Ureter (tissue), 1 donor: ENCODE data around the gene UBXN2A. TPM values are rescaled to one million over a fixed set of nuclear protein-coding genes. Genes with fewer than 3 reads are reported as not detected.

Experiments
- DNase-seq: peaks from one replicate; pipeline ENCODE4 v3.0.0-alpha.2; 2020; ENCODE audit warnings: low spot score
- total RNA-seq: library from RNA; stranded (reverse); gene quantifications from one replicate; pipeline ENCODE4 v1.2.4, GENCODE V29; 2023
- donor health status: DM: yes; HTN: yes; CAD: no.

The UBXN2A gene
- total RNA-seq = 17.0 TPM

GRCh38 chr2:23939987-23940717, at the start of gene UBXN2A:
Gene UBXN2A, plus strand, starts transcription at chr2:23940463. Its CDS starts 17,852 bp downstream, at chr2:23958315.
- DNase-seq = peak; percentile 62

- DNase-seq = no peak
Measured at GRCh38 chr2:23900133-23900532, 40.1 kb upstream of the UBXN2A start.

DNA sequence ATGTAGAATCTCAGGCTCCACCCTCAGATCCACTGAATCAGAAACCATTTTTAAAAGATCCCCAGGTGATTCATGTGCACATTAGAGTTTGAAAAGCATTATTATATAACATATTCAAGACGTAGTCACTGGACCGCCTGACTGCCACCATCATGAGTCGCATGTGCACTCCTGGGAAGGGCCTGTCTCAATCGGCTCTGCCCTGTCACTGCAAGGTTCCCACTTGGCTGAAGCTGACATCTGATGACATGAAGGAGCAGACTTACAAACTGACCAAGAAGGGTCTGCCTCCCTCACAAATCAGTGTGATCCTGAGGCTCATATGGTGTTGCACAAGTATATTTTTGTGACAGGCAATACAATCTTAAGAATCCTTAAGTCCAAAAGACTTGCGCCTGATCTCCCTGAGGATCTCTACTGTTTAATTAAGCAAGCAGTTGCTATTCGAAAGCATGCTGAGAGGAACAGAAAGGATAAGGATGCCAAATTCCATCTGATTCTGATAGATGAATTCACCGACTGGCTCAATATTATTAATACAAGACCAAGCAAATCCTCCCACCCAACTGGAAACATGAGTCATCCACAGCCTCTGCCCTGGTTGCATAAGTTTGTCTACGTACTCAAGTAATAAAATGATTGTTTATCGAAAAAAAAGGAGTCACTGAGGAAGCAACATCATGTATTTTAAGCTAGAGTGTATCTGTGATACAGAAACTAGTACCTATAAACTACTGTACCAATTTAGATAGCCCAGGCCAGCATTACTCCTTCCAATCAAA, 39.5 kb upstream of the UBXN2A start:
- DNase-seq = no peak

- no peak for DNase-seq
Measured at GRCh38 chr2:23901966-23902846, 38.1 kb upstream of the UBXN2A start.

DNA sequence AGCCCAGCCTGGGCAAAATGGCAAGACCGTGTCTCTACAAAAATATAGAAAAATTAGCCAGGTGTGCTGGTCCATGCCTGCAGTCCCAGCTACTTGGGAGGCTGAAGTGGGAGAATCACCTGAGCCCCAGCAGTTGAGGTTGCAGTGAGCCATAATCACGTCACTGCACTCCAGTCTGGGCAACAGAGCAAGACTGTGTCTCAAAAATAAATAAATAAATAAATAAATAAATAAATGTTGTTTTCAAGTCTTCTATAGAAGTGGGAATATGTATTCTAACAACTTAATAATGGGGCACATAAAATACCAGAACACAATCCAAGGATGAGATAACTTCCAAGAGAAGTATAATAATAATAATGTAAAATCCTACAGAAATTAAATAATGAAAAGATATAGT, 37.2 kb upstream of the UBXN2A start:
- no peak for DNase-seq

DNA sequence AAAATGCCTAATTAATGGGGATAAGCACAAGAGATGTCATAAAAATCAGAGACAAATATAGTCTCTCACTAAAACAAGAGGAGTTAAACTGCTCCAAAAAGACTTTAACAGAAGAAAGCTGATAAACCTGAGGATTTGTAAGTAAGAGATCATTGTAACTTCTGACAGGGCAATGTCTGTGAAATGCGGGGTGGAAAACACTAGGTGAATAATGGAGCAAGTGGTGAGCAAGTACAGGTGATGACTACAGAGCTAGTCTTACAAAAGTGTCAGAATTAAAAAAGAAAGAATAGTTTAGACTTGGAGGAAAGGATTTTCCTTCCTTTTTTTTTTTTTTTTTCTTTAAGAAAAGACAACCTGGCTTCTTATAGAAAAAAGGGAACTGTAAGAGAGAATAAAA, 36.0 kb upstream of the UBXN2A start:
- DNase-seq = no peak

DNA sequence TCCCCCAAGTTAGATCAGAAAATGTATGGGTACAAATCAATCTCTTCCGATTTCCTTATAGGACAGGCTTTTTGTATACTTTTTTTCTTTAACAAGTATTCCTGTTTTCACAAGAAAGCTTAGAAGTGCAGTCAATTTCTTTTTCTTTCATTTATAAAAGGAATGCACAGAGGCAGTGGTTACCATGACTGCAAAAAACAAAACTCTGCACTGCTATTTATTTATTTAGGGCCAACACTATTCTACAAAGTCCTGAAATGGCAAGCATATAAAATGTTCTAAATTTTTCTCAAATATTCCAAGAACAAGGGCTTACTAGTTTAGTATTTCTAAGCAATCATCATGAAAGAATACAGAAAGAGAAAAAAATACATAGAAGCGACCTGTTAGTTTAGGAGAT, 35.6 kb upstream of the UBXN2A start:
- no peak for DNase-seq

GRCh38 chr2:23905155-23905554, 35.1 kb upstream of the UBXN2A start:
- DNase-seq = no peak

DNA sequence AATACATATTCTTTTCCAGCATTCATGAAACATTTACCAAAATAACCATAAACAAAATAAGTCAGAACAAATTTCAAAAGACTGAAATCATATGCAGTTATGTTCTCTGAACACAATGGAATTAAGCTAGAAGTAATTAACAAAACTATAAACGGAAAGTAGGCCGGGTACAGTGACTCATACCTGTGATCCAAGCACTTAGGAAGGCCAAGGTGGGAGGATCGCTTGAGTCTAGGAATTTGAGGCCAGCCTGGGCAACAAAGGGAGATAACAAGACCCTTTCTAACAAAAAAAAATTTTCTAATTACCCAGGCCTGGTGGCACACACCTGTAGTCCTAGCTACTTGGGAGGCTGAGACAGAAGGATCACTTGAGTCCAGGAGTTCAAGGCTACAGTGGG, 28.2 kb upstream of the UBXN2A start:
- no peak for DNase-seq

GRCh38 chr2:23915327-23915726, 24.9 kb upstream of the UBXN2A start:
- no peak for DNase-seq

DNA sequence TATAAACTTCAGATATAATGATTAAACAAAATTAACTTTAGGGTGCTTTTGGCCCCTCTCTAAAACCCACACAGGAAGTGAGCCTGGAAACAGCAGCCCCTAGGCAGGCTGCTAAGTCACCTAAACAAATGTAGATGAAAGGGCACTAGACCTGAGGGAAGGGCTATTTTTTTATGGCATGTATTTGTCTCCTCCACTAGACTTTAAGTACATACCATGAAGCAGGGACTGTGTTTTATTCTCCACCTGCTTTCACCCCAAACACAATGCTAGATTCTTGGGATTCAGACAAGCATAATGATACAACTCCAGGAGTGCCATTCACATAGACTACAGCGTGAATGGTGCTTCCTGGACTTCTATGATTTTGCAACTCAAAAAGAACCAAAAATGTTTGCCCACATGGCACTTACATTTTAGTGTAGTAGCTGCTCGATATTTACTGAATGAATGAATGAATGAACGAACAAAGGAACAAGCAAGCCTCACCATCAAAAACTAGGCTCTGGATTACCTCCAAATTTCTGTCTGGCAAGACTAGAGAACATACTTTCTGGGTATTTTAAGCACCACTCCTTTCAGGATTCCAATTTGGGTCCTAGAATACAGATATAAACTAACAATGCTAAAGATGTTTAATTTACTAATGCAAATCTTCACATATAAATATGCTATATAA, 23.4 kb upstream of the UBXN2A start:
- no peak for DNase-seq

- no peak for DNase-seq
Measured at GRCh38 chr2:23918837-23919489, 21.3 kb upstream of the UBXN2A start.

DNA sequence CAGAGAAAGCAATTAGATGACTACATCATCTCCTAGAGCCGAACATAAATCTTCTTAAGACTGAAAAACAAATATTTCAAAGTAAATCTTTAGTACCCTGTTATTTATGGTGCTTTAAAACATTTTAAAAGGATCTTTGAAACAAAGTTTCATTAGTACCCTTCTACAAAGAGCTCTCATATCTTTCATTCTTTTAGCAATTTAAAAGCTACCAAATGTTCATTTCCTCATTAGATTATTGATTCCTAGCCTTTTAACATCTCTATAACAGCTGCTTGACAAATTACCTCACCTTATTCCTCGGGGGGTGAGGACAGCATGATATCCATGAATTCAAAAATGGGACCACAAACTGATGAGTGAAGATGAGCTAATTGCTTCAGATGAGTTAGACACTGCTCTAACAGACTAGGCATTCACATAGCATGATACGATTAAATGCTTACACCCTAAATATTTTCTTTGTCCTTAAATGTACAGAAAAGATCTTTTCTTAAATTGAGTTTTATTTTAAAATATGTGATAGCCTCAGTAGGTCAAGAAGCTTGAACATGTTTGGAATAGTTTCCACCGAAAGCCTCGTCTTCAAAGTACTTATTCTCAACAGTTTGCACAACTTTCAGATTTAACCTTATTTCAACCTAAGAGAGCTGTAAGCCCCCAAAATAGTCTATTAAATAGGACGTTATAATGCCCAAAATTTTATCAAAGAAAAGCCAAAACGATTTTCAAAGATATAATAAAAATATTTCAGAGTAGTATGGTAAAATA, 15.5 kb upstream of the UBXN2A start:
- no peak for DNase-seq

- peak; percentile 72 for DNase-seq
Measured at GRCh38 chr2:23925702-23926289, 14.5 kb upstream of the UBXN2A start.

GRCh38 chr2:23926290-23926749, 13.9 kb upstream of the UBXN2A start:
- DNase-seq = peak; percentile 51

GRCh38 chr2:23926750-23927571, 13.3 kb upstream of the UBXN2A start, which contains the start of gene ATAD2B:
Gene ATAD2B, minus strand, starts transcription at chr2:23927123. Its CDS starts 353 bp downstream, at chr2:23926770.
- DNase-seq = peak; percentile 93

DNA sequence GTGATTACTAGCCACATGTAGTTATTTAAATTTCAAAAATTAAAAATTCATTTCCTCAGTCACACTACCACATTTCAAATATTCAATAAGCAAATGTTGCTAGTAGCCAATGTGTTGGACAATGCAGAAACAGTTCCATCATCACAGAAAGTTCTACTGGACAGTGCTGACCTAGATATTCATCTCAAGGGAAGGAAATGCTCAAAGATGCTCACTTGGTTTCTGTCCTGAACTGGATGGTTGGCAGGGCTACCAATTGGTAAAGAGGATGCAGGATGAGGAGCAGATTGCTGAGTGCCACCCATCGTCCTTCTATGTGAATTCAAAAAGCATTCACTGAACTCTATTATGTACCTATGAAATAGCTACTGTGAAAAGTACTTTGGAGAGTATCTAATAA, 6.0 kb upstream of the UBXN2A start:
- no peak for DNase-seq

DNA sequence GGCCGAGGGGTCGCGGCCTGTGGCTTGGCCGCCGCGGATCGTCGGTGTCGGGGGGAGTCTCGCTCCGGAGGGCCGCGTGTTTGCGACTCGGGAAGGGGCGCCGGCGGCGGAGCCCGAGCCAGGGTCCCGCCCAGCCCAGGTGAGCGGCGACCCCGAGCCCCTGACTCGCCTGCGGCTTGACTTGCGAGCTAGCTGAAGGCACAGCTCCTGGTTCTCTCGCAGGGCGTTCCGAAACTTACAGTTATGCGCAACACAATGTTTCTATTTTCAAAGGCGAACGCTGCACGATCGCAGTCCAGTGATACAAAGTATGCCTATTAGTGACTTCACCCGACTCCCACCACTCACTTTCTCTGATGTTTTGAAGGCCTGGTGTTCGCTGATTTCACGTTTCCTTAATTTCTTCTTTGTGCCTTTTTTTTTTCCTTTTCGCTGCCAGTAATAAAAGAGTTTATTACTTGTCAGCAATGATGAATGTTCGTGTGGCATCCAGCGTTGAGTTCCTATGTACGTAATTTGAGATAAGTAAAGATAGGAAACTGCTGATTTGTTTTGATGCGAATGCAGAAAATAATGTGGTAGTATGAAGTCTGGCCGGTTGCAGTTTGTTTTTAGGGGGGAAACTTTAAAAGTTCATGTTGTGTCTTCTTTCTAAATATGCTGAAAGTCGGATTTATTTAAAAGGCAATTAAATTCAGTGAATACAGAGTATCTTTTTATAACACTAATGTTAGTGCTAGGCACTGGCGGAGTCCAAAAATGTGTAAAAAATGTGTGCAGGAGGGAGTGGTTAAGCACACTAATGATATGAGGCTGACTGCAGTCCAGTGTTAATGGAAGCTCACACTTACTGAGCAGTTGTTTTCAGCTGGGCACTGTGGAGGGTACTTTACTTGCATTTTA, 706 bp downstream of the UBXN2A start:
- no peak for DNase-seq
